Naive thymus-derived CD4-positive, alpha-beta T cell (primary cell): ENCODE data around the gene PDZD7. TPM values are rescaled to one million over a fixed set of nuclear protein-coding genes. Genes with fewer than 3 reads are reported as not detected.

Source experiments
- ATAC-seq: fragments of 150-1000 bp; cut with Tn5 transposase; 2 replicates; pipeline ENCODE4 v1.10.0; 2021; ENCODE audit warnings: mild to moderate bottlenecking, moderate library complexity
- CTCF ChIA-PET: fragments of 350-600 bp; sonication (Branson Sonifier 250); formaldehyde crosslinking; loops from one replicate; lab custom pipeline; 2021; ENCODE audit warnings: antibody characterized with exemption; lab: Charles Lee
- POLR2A ChIA-PET: fragments of 350-600 bp; sonication (Branson Sonifier 250); formaldehyde crosslinking; loops from one replicate; lab custom pipeline; 2021; ENCODE audit warnings: antibody characterized with exemption, inconsistent platforms; lab: Charles Lee
- DNase-seq, 9 donors: peaks; one replicate each; pipeline versions ENCODE4 v3.0.0 to v3.0.0-alpha.2; 2020 to 2022; ENCODE audit warnings: mixed read lengths in 1 of 9
- H3K27ac ChIP-seq: one replicate; pipeline ENCODE4 v1.7.0; 2013; ENCODE audit warnings: mild to moderate bottlenecking, low read depth, low read length, moderate library complexity
- H3K27me3 ChIP-seq, 2 donors: one replicate each; pipeline ENCODE4 v1.7.0; 2013; ENCODE audit warnings: low read length in 2 of 2, mild to moderate bottlenecking in 2 of 2, moderate library complexity in 2 of 2; ENCODE audit not compliant: control insufficient read depth in 2 of 2, insufficient read depth in 2 of 2
- H3K36me3 ChIP-seq, 3 experiments: 1 replicate in 2 of 3; 2 replicates in 1 of 3; pipeline ENCODE4 v1.7.0; 2013; ENCODE audit warnings: low read length in 3 of 3, mild to moderate bottlenecking in 3 of 3, moderate library complexity in 1 of 3; ENCODE audit not compliant: insufficient read depth in 3 of 3, control insufficient read depth in 2 of 3
- H3K4me1 ChIP-seq, 2 donors: one replicate each; pipeline ENCODE4 v1.7.0; 2013; ENCODE audit warnings: low read length in 2 of 2, mild to moderate bottlenecking in 2 of 2, moderate library complexity in 1 of 2; ENCODE audit not compliant: control insufficient read depth in 2 of 2, insufficient read depth in 2 of 2
- H3K4me3 ChIP-seq: 2 replicates; pipeline ENCODE4 v1.7.0; 2013; ENCODE audit warnings: mild to moderate bottlenecking, low read length
- H3K9me3 ChIP-seq, 3 experiments: 1 replicate in 2 of 3; 2 replicates in 1 of 3; pipeline ENCODE4 v1.7.0; 2013; ENCODE audit warnings: low read length in 3 of 3; ENCODE audit not compliant: control insufficient read depth in 2 of 3
- H3K27ac Mint-ChIP-seq, 9 donors: one replicate each; pipeline ENCODE4 v1.8.0; 2020 to 2022; ENCODE audit warnings: mixed read lengths in 9 of 9, mild to moderate bottlenecking in 8 of 9, moderate library complexity in 5 of 9, inconsistent platforms in 2 of 9
- H3K27me3 Mint-ChIP-seq, 5 donors: one replicate each; pipeline ENCODE4 v1.8.0; 2021 to 2022; ENCODE audit warnings: mixed read lengths in 5 of 5, mild to moderate bottlenecking in 1 of 5
- H3K36me3 Mint-ChIP-seq, 5 donors: one replicate each; pipeline ENCODE4 v1.8.0; 2020 to 2022; ENCODE audit warnings: mixed read lengths in 5 of 5, mild to moderate bottlenecking in 3 of 5, inconsistent platforms in 1 of 5
- H3K4me1 Mint-ChIP-seq, 7 donors: one replicate each; pipeline ENCODE4 v1.8.0; 2020 to 2022; ENCODE audit warnings: mixed read lengths in 7 of 7, mild to moderate bottlenecking in 3 of 7, inconsistent platforms in 1 of 7
- H3K4me3 Mint-ChIP-seq, 10 donors: one replicate each; pipeline ENCODE4 v1.8.0; 2020 to 2022; ENCODE audit warnings: mild to moderate bottlenecking in 10 of 10, mixed read lengths in 10 of 10, moderate library complexity in 6 of 10, inconsistent platforms in 2 of 10
- H3K9me3 Mint-ChIP-seq, 11 donors: one replicate each; pipeline ENCODE4 v1.8.0; 2020 to 2022; ENCODE audit warnings: mixed read lengths in 11 of 11, mild to moderate bottlenecking in 4 of 11, inconsistent platforms in 1 of 11, moderate library complexity in 1 of 11
- intact Hi-C, 2 donors: fragments of 100-400 bp; cut with micrococcal nuclease; formaldehyde crosslinking; loops; one replicate each; pipeline ENCODE4 v1.15.1; 2023
- polyA plus RNA-seq, 2 donors: library from polyadenylated mRNA; unstranded; fragments of 300-500 nt; fragmentation: Illumina TruSeq; gene quantifications; one replicate each; pipeline ENCODE4 v1.2.3, GENCODE V29; 2021
- total RNA-seq, 6 experiments: library from RNA in 5 of 6; stranded (reverse) in 5 of 6; gene quantifications; 1 replicate in 5 of 6; 2 replicates in 1 of 6; pipeline ENCODE4 v1.2.3 and lab custom pipeline; 2021 to 2026

Gene PDZD7
- total and polyA plus RNA-seq, 7 experiments from 2014 or later: 0.65 to 2.8 (median 1.1) TPM

GRCh38 chr10:100966887-100967286 lies 64.0 kb downstream of the PDZD7 start:
- Mint-ChIP-seq H3K27me3 (peaks cover 0 to 5% (median 0%) of the 10 kb centered on the region in 5 donors), H3K4me1 (peaks cover 4 to 18% (median 14%) of the 10 kb centered on the region in 7 donors), H3K27ac (no peak overlapping the region), H3K36me3 (peaks cover 0 to 14% (median 6%) of the 10 kb centered on the region in 5 donors), H3K4me3 (no peak overlapping the region), H3K9me3 (no peaks in the 10 kb centered on the region)
- Histone ChIP-seq H3K36me3 (peaks cover 0 to 5% (median 0%) of the 10 kb centered on the region in 3 experiments), H3K4me1 (peaks cover 4 to 12% of the 10 kb centered on the region in 2 donors), H3K9me3 (no peaks in the 10 kb centered on the region), H3K27me3 (no peaks in the 10 kb centered on the region), H3K4me3 (no peak overlapping the region), H3K27ac (no peak overlapping the region)
- ATAC-seq (no peak), DNase-seq (no peak)
- ChIA-PET CTCF (interaction anchor here (4.7 kb wide), 1 partner anchor 48 kb away, joined by 18 read pairs; no protein-coding TSS in a partner anchor), POLR2A (interaction anchor here (0.9 kb wide), 1 partner anchor 17 kb away, joined by 3 read pairs; no protein-coding TSS in a partner anchor)
- intact Hi-C loops: no loop called here

DNA sequence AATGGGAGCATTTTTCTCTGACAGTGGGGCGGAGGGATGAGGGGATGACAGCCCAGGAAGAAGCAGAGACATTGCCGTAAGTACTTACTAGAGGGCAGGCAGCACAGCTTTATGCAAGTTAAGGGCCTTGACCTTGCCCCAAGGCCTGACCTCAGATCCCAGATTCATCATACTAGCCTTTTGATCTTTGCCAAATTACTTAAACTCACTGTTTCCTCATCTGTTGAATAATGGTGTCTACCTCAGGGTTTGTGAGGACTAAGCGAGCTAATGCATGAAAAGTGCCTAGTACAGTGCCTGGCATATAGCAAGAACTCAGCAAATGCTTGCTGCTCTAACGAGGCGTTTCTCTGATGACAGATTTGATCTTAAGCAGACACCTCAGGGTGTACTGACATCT lies 65.1 kb downstream of the PDZD7 start:
- H3K4me3 ChIP-seq: no peak overlapping the region
- H3K27ac ChIP-seq: no peak overlapping the region
- no peak for DNase-seq
- H3K36me3 ChIP-seq: peaks cover 0 to 9% (median 0%) of the 10 kb centered on the region in 3 experiments
- ATAC-seq: no peak
- no peaks in the 10 kb centered on the region for H3K9me3 ChIP-seq
- Mint-ChIP-seq H3K4me1 (peaks cover 4 to 16% (median 13%) of the 10 kb centered on the region in 7 donors), H3K27ac (peak overlapping the region in 1 of 9 donors; percentile 52), H3K9me3 (no peaks in the 10 kb centered on the region), H3K36me3 (peaks cover 0 to 19% (median 10%) of the 10 kb centered on the region in 5 donors), H3K27me3 (peaks cover 0 to 5% (median 0%) of the 10 kb centered on the region in 5 donors), H3K4me3 (no peak overlapping the region)
- intact Hi-C loops: no loop called here
- POLR2A ChIA-PET: interaction anchor here (0.6 to 1.0 kb wide), 3 partner anchors 9 to 1301 kb away, joined by 3 to 4 read pairs (median 4); no protein-coding TSS in a partner anchor
- CTCF ChIA-PET: interaction anchor here (1.1 to 4.7 kb wide), 3 partner anchors 15 to 49 kb away, joined by 3 to 18 read pairs (median 3); no protein-coding TSS in a partner anchor
- H3K4me1 ChIP-seq: peaks cover 4 to 12% of the 10 kb centered on the region in 2 donors
- H3K27me3 ChIP-seq: no peaks in the 10 kb centered on the region

DNA sequence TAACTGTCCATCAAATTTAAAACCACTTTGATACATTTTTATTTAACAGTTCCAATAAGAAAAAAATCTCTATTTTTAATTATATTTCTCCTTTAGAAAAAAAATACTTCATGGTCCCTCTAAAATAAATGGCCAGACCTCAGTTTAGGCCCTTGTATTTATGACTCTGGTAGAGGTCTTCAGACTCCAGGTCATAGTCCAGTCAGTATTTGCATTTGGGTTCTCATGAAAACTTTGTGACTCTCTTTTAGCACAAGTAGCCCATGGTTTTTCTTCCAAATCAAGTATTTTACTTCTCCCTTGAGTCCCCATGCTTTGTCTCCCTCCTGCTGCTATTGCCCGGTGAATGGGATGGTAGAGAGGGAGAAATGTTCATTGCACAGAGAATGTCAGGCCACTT lies 67.1 kb downstream of the PDZD7 start:
- intact Hi-C loops: no loop called here
- no peaks in the 10 kb centered on the region for H3K27me3 ChIP-seq
- no peak overlapping the region for H3K27ac Mint-ChIP-seq
- H3K4me3 Mint-ChIP-seq: no peak overlapping the region
- H3K36me3 Mint-ChIP-seq: peaks cover 13 to 33% (median 22%) of the 10 kb centered on the region in 5 donors
- no peak overlapping the region for H3K4me3 ChIP-seq
- DNase-seq (no peak), ATAC-seq (no peak)
- H3K27ac ChIP-seq: no peak overlapping the region
- peaks cover 0 to 24% (median 0%) of the 10 kb centered on the region in 3 experiments for H3K36me3 ChIP-seq
- H3K4me1 Mint-ChIP-seq: peaks cover 2 to 8% (median 6%) of the 10 kb centered on the region in 7 donors
- no peaks in the 10 kb centered on the region for H3K9me3 Mint-ChIP-seq
- CTCF ChIA-PET: no interaction called here
- no peaks in the 10 kb centered on the region for H3K9me3 ChIP-seq
- H3K4me1 ChIP-seq: peaks cover 2 to 6% of the 10 kb centered on the region in 2 donors
- POLR2A ChIA-PET: interaction anchor here (1.3 kb wide), 1 partner anchor 9 kb away, joined by 3 read pairs; no protein-coding TSS in a partner anchor
- no peaks in the 10 kb centered on the region for H3K27me3 Mint-ChIP-seq

DNA sequence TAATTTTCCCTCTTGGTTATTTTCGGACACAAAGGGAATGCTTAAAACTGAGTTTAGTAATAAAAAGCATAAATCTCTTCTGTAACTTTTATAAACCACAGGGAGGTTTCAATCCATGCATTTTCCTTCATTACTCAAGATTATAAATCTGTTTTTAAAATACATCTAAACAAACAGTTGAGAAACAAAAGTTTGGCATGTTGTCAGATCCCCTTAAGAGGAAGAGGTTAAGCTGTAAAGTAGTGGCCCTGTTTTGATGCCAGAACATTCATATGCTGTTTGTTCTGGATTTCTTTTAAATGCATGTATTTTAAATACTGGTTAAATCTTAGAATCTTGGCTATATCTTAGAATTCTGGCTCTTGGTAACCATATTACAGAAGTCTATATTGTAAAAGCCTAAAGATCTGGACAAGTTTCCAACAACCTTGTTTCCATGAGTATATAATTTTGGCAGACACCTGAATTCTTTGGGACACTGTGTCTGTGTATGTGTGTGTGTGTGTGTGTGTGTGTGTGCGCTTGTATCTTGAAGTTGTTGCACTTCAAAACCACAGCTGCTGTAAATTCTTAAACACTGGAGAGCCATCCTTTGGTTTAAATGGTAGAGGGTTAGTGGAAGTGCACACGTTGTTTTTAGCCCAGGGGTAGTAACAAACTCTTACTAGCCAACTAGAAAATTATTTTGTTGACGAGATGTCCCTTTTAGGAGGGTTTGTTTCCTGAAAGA lies 68.4 kb downstream of the PDZD7 start:
- intact Hi-C loops: no loop called here
- no peak for DNase-seq
- no peak overlapping the region for H3K27ac ChIP-seq
- CTCF ChIA-PET: no interaction called here
- ATAC-seq: no peak
- Mint-ChIP-seq H3K4me3 (no peak overlapping the region), H3K27ac (no peak overlapping the region), H3K36me3 (peaks cover 15 to 39% (median 26%) of the 10 kb centered on the region in 5 donors), H3K9me3 (no peaks in the 10 kb centered on the region), H3K4me1 (peaks cover 0 to 1% (median 0%) of the 10 kb centered on the region in 7 donors), H3K27me3 (no peaks in the 10 kb centered on the region)
- H3K4me3 ChIP-seq: no peak overlapping the region
- no peaks in the 10 kb centered on the region for H3K9me3 ChIP-seq
- H3K27me3 ChIP-seq: no peaks in the 10 kb centered on the region
- no peaks in the 10 kb centered on the region for H3K4me1 ChIP-seq
- POLR2A ChIA-PET: no interaction called here
- H3K36me3 ChIP-seq: peaks cover 0 to 32% (median 0%) of the 10 kb centered on the region in 3 experiments

- Histone ChIP-seq H3K9me3 (no peaks in the 10 kb centered on the region), H3K4me1 (no peaks in the 10 kb centered on the region), H3K27ac (no peak overlapping the region), H3K4me3 (no peak overlapping the region), H3K27me3 (no peaks in the 10 kb centered on the region), H3K36me3 (peaks cover 0 to 48% (median 0%) of the 10 kb centered on the region in 3 experiments)
- CTCF ChIA-PET: no interaction called here
- Mint-ChIP-seq H3K9me3 (no peaks in the 10 kb centered on the region), H3K36me3 (peaks cover 15 to 38% (median 27%) of the 10 kb centered on the region in 5 donors), H3K4me3 (no peak overlapping the region), H3K4me1 (peaks cover 0 to 9% (median 0%) of the 10 kb centered on the region in 7 donors), H3K27ac (peak overlapping the region in 1 of 9 donors; percentile 21), H3K27me3 (no peaks in the 10 kb centered on the region)
- DNase-seq (no peak), ATAC-seq (no peak)
- POLR2A ChIA-PET: interaction anchor here (0.6 kb wide), 1 partner anchor 16 kb away, joined by 5 read pairs; no protein-coding TSS in a partner anchor
- intact Hi-C loops: no loop called here
Observed at GRCh38 chr10:100960251-100960650, 70.7 kb downstream of the PDZD7 start.
